ENCODE measurements around the gene TACR2.
A peak's percentile ranks its signal among the peaks of the same experiment; 100 is the strongest.

Gene TACR2

GRCh38 chr10:69418052-69418752 is 1.5 kb upstream of the TACR2 start:
- DNase-seq: no peak

- DNase-seq: no peak
Measured at GRCh38 chr10:69417542-69417941, 824 bp upstream of the TACR2 start.

GRCh38 chr10:69415951-69416350 is 767 bp downstream of the TACR2 start:
- DNase-seq: no peak

- no peak for DNase-seq
Measured at GRCh38 chr10:69415049-69415448, 1.7 kb downstream of the TACR2 start.

- no peak for DNase-seq
Measured at GRCh38 chr10:69414036-69415018, 2.4 kb downstream of the TACR2 start.

GRCh38 chr10:69413221-69413865 is 3.4 kb downstream of the TACR2 start:
- DNase-seq: no peak

- DNase-seq: no peak
Measured at GRCh38 chr10:69412232-69412790, 4.4 kb downstream of the TACR2 start.

GRCh38 chr10:69411476-69411875 is 5.2 kb downstream of the TACR2 start:
- no peak for DNase-seq

- no peak for DNase-seq
Measured at GRCh38 chr10:69410487-69410886, 6.2 kb downstream of the TACR2 start.

- DNase-seq: no peak
Measured at GRCh38 chr10:69409968-69410367, 6.8 kb downstream of the TACR2 start.

GRCh38 chr10:69409176-69409495 is 7.6 kb downstream of the TACR2 start:
- no peak for DNase-seq

- peak; percentile 69 for DNase-seq
Measured at GRCh38 chr10:69408318-69409175, 8.2 kb downstream of the TACR2 start.

GRCh38 chr10:69407621-69408301 is 9.0 kb downstream of the TACR2 start:
- DNase-seq: no peak

GRCh38 chr10:69406816-69407580 is 9.7 kb downstream of the TACR2 start:
- DNase-seq: no peak

- no peak for DNase-seq
Measured at GRCh38 chr10:69406302-69406811, 10.4 kb downstream of the TACR2 start.

- DNase-seq: no peak
Measured at GRCh38 chr10:69405221-69405620, 11.5 kb downstream of the TACR2 start.

GRCh38 chr10:69404786-69405185 is 11.9 kb downstream of the TACR2 start:
- DNase-seq: no peak

- DNase-seq: no peak
Measured at GRCh38 chr10:69403519-69403918, 13.2 kb downstream of the TACR2 start.

- no peak for DNase-seq
Measured at GRCh38 chr10:69403066-69403465, 13.7 kb downstream of the TACR2 start.

- DNase-seq: no peak
Measured at GRCh38 chr10:69402386-69402785, 14.3 kb downstream of the TACR2 start.

GRCh38 chr10:69401416-69401815 is 15.3 kb downstream of the TACR2 start:
- DNase-seq: no peak
